ENCODE measurements around the gene NUP210.

DNA sequence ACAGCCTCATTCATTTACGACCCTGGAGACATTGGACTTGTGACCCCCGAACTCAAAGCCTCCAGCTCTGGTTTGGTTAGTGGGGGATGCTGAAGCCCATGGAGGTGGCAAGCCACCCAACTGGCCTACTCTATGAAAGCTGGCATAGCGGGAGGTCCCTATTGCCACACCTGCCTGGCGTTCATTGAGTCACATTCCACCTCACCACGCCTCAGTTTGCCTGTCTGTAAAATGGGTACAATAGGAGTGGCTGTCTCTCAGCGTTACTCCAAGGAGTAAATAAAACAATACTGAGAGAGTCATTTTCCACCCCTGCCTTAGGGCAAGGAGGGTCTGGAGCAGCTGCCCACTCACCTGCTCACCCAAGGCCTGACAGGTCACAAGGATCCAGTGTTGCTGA, 60.2 kb downstream of the NUP210 start:
- TF ChIP-seq EZH2 (IDR thresholded peaks at IDR 0.05; ENCODE audit: borderline replicate concordance, low read depth, low read length, poor library complexity, severe bottlenecking): no peak
- TF ChIP-seq, protein P1, sequence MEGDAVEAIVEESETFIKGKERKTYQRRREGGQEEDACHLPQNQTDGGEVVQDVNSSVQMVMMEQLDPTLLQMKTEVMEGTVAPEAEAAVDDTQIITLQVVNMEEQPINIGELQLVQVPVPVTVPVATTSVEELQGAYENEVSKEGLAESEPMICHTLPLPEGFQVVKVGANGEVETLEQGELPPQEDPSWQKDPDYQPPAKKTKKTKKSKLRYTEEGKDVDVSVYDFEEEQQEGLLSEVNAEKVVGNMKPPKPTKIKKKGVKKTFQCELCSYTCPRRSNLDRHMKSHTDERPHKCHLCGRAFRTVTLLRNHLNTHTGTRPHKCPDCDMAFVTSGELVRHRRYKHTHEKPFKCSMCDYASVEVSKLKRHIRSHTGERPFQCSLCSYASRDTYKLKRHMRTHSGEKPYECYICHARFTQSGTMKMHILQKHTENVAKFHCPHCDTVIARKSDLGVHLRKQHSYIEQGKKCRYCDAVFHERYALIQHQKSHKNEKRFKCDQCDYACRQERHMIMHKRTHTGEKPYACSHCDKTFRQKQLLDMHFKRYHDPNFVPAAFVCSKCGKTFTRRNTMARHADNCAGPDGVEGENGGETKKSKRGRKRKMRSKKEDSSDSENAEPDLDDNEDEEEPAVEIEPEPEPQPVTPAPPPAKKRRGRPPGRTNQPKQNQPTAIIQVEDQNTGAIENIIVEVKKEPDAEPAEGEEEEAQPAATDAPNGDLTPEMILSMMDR (conservative IDR thresholded peaks at IDR 0.05; ENCODE audit: low read depth, low read length): no peak

Measured in A673 (cell line).